ENCODE measurements around the gene RBFOX2.
A peak's percentile ranks its signal among the peaks of the same experiment; 100 is the strongest.

Gene RBFOX2

DNA sequence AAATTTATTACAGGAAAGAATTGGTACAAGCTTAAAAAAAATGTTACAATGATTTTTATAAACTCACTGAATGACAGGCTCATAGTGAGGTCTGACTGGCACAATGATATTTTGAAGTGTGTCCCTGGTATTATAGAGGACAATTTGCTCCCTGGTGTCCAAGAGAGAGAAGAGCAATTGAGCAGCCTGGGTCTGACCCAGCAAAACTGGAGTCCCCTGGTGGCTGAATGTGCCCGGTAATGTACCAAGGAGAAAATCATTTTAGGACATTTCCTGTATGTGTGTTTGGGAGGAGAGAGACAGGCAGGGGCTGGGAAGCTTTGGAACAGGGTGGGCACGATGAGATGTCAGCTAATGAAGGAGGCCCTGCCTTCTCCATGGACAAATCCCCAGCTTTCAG lies 185.7 kb downstream of the RBFOX2 start:
- no peak for DNase-seq (ENCODE audit: low read depth)
- H3K4me3 ChIP-seq (ENCODE audit: low read length): no peak overlapping the region
- TF ChIP-seq, protein P1, sequence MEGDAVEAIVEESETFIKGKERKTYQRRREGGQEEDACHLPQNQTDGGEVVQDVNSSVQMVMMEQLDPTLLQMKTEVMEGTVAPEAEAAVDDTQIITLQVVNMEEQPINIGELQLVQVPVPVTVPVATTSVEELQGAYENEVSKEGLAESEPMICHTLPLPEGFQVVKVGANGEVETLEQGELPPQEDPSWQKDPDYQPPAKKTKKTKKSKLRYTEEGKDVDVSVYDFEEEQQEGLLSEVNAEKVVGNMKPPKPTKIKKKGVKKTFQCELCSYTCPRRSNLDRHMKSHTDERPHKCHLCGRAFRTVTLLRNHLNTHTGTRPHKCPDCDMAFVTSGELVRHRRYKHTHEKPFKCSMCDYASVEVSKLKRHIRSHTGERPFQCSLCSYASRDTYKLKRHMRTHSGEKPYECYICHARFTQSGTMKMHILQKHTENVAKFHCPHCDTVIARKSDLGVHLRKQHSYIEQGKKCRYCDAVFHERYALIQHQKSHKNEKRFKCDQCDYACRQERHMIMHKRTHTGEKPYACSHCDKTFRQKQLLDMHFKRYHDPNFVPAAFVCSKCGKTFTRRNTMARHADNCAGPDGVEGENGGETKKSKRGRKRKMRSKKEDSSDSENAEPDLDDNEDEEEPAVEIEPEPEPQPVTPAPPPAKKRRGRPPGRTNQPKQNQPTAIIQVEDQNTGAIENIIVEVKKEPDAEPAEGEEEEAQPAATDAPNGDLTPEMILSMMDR (conservative IDR thresholded peaks at IDR 0.05; ENCODE audit: low read depth, low read length): peak; percentile 65

DNA sequence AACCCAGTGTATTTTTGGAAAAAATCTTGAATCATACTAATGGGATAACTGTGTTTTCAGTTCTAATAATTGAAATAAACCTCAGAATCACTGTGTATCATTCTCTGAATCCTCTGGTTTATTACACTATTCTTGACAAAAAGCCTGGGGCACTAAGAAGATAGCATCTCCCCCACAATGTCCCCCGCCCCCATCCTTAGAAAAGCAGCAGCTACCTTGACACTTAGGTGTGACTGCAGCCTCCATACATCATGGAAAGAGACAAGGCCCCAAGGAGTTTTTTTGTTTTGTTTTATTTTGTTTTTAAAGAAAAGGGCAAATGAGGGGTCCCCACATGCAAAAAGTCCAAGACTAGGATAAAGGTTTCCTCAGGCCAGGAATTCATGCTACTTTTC lies 186.1 kb downstream of the RBFOX2 start:
- DNase-seq (ENCODE audit: low read depth): no peak
- no peak overlapping the region for H3K4me3 ChIP-seq (ENCODE audit: low read length)
- TF ChIP-seq, protein P1 (conservative IDR thresholded peaks at IDR 0.05; ENCODE audit: low read depth, low read length): no peak

DNA sequence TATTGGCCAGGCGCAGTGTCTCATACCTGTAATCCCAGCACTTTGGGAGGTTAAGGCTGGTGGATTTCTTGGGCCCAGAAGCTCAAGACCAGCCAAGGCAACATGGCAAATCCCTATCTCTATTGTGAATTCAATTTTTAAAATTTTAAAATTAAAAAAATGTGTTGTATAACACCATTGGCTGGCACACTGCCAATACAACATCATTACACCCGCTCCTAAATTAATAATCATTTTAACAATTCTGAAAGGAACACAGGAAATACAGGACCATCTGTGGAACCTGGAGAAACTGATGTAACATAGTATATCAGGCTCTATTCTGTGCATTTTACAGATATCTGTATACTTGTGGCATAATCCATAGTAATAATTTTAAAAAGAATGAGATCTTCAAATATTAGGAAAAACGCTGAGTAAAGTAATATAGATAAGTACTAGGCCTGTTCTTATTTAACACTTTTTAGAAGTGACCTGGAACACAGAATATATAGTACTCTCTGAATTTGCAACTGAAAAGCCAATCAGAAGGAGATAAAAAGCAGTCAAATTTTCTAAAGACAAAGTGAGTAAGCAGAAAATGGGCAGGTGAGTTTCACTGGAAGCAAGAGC lies 186.6 kb downstream of the RBFOX2 start:
- H3K4me3 ChIP-seq (ENCODE audit: low read length): no peak overlapping the region
- TF ChIP-seq, protein P1 (conservative IDR thresholded peaks at IDR 0.05; ENCODE audit: low read depth, low read length): no peak
- no peak for DNase-seq (ENCODE audit: low read depth)

DNA sequence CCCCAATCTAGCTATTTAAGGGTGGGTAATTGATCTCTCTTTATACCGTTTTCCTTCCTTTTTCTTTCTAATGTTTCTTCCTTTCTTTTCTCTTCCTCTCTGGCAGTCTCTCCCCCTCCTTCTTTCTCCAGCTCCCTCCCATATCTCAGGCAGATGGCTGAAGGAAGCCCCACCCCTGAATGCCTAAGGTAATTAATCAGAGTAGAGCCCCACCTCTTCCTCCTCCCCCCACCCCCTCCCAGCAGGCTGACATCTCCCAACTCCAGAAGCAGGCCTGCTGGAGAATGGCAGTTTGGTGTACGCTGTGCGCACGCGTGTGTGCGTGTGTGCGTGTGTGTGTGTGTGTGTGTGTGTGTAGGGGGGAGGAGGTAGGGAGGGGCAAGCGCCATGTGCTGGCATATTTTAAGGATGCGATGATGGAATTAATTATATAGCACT lies 188.3 kb downstream of the RBFOX2 start:
- peak; percentile 81 for DNase-seq (ENCODE audit: low read depth)

DNA sequence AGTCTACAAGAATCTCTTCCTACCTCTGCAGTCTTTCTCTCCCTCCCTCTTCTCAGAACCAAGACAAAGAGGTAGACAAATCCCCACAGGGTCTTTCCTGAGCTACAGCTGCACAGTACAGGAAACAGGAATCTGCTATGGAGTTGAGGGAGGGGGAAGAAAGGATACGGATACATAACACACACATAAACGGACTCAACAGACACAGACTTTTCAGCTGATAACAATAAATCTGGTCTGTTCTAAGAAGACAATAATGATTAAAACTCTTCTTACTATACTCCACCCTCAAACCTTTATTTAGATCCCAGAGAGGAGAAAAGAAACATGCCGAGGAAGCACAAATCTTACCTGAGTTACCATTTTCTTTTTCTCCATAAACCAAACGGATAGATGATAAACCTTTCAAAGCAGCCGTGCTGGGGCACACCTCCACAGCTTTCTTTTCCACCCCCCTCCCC lies 188.8 kb downstream of the RBFOX2 start:
- DNase-seq (ENCODE audit: low read depth): no peak
- peak overlapping the region; percentile 62 for H3K4me3 ChIP-seq (ENCODE audit: low read length)

More for the DNA sequence above, 188.3 kb downstream of the RBFOX2 start:
- H3K4me3 ChIP-seq (ENCODE audit: low read length): peak overlapping the region; percentile 62
- TF ChIP-seq, protein P1 (conservative IDR thresholded peaks at IDR 0.05; ENCODE audit: low read depth, low read length): no peak

DNA sequence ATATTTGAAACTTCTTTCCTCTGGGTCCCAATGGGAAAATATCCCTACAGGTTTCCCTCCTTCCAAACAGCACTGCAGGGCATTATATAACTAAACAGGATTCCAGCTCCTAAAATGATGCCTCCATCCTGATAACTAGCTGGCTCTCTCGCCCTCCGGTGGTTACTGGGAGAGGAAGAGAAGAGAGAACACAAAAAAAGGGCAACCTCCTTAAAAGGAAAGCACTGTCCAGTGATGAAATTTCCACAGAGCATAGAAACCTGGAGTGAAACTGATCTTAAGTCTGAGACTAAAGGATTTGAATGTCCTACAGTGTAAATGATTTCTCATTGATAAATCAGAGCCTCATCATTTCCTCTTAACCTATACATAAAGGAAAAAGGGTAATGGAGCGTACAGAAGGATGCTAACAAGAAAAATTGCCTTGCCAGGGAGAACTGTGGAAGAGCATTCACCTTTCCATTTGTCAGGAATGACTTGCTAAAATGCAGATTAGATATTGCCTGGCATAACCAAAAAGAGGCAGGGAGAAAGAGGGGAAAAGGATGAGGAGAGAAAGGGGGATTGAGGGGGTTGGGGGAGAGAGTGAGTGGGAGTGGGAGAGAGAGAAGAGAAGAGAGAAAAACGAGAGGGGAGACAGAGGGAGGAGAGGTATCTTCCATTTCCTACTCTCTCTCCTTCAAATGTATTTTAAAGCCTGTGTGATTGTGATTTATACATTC lies 189.6 kb downstream of the RBFOX2 start:
- H3K4me3 ChIP-seq (ENCODE audit: low read length): peak overlapping the region; percentile 62
- no peak for DNase-seq (ENCODE audit: low read depth)

More for the DNA sequence above, 188.8 kb downstream of the RBFOX2 start:
- TF ChIP-seq, protein P1 (conservative IDR thresholded peaks at IDR 0.05; ENCODE audit: low read depth, low read length): no peak

More for the DNA sequence above, 189.6 kb downstream of the RBFOX2 start:
- TF ChIP-seq, protein P1 (conservative IDR thresholded peaks at IDR 0.05; ENCODE audit: low read depth, low read length): peak; percentile 48

All from retinal pigment epithelial cell (primary cell).